Loucy (cell line): ENCODE results near the gene KRT80.

ENCODE experiments used
- H2AFZ ChIP-seq: fragments of 200-600 bp; sonication (generic); 2 replicates; pipeline ENCODE4 v1.6.0; 2016; ENCODE audit warnings: antibody characterized with exemption, mild to moderate bottlenecking, low read length, moderate library complexity
- H3F3A ChIP-seq: fragments of 200-600 bp; 2 replicates; pipeline ENCODE4 v1.6.0; 2016; ENCODE audit warnings: antibody characterized with exemption, low read depth, mild to moderate bottlenecking
- H3K27me3 ChIP-seq: fragments of 200-600 bp; sonication (generic); 2 replicates; pipeline ENCODE4 v1.6.1; 2014; ENCODE audit warnings: low read length, mild to moderate bottlenecking; ENCODE audit not compliant: insufficient read depth, poor library complexity, severe bottlenecking
- H3K36me3 ChIP-seq: fragments of 200-600 bp; sonication (generic); 2 replicates; pipeline ENCODE4 v1.6.1; 2016; ENCODE audit warnings: low read length; ENCODE audit not compliant: insufficient read depth
- H3K4me1 ChIP-seq: fragments of 200-600 bp; sonication (generic); 2 replicates; pipeline ENCODE4 v1.5.1; 2014; ENCODE audit warnings: low read length, mild to moderate bottlenecking; ENCODE audit not compliant: insufficient read depth, poor library complexity, severe bottlenecking
- H3K4me2 ChIP-seq: fragments of 200-600 bp; sonication (generic); 2 replicates; pipeline ENCODE4 v1.6.0; 2014; ENCODE audit warnings: antibody characterized with exemption, low read length, low read depth, mild to moderate bottlenecking; ENCODE audit not compliant: poor library complexity, severe bottlenecking
- H3K4me3 ChIP-seq: fragments of 200-600 bp; sonication (generic); 2 replicates; pipeline ENCODE4 v1.5.1; 2014; ENCODE audit warnings: low read length, mild to moderate bottlenecking, mixed read lengths; ENCODE audit not compliant: poor library complexity, severe bottlenecking
- H3K79me2 ChIP-seq: fragments of 200-600 bp; sonication (generic); 2 replicates; pipeline ENCODE4 v1.6.1; 2014; ENCODE audit warnings: low read length; ENCODE audit not compliant: insufficient read depth
- H3K9ac ChIP-seq: fragments of 200-600 bp; sonication (generic); 2 replicates; pipeline ENCODE4 v1.6.0; 2014; ENCODE audit warnings: mild to moderate bottlenecking, low read depth, low read length, moderate library complexity; ENCODE audit not compliant: poor library complexity, severe bottlenecking
- H3K9me2 ChIP-seq: fragments of 200-600 bp; sonication (generic); replicated peaks from 2 replicates; pipeline ENCODE4 v1.6.1; 2016; ENCODE audit warnings: low read depth, low read length, mixed read lengths
- H3K9me3 ChIP-seq: fragments of 200-600 bp; sonication (generic); 2 replicates; pipeline ENCODE4 v1.6.1; 2014; ENCODE audit warnings: mild to moderate bottlenecking, antibody characterized with exemption, low read length, low read depth; ENCODE audit not compliant: insufficient read depth
- H4K20me1 ChIP-seq: fragments of 200-600 bp; sonication (generic); 2 replicates; pipeline ENCODE4 v1.6.0; 2014; ENCODE audit warnings: antibody characterized with exemption, low read length, mild to moderate bottlenecking; ENCODE audit not compliant: insufficient read depth, poor library complexity, severe bottlenecking
- EZH2phosphoT487 ChIP-seq: fragments of 200-600 bp; IDR thresholded peaks from 2 replicates; pipeline ENCODE4 v1.6.1; 2018; ENCODE audit warnings: antibody characterized with exemption, mild to moderate bottlenecking, moderate library complexity, borderline replicate concordance
- TF ChIP-seq, protein P1 (sequence below): fragments of 200-600 bp; sonication (generic); conservative IDR thresholded peaks from 2 replicates; pipeline ENCODE4 v1.5.1; 2014; ENCODE audit warnings: mild to moderate bottlenecking, antibody characterized with exemption, low read length

KRT80 gene

DNA sequence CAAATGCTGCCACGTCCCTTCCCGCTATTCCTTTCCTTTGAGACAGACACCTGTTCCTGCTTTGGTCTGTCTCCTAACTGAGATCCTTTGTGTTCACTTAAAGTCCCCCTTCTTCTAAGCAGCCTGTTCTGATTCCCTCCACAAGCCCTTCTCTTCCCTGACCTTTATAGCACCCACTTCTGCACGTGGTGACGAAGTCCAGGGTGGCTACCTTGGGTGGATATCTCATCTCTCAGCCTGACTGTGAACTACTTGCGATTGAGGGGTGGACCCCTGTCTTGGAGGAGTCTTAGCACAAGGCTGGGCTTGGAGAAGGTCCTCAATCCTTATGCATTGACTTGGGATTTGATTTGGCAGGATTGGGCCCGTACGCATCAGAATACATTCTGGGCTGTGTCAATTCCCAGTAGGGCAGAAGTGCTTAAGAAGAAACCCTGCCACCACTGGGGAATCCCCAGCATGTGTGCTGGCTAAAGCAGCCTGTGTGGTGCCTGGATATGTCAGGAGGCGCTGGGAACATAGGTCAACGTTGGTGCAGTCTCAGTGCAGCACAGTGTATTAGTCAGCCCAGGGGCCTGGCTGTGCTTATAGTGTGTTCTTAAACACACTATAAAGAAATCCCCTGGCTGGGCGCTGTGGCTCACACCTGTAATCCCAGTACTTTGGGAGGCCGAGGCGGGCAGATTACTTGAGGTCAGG lies 23.6 kb downstream of the KRT80 start:
- no peak for TF ChIP-seq EZH2phosphoT487
- Histone ChIP-seq H3K4me2 (no peak overlapping the region), H3K27me3 (no peaks in the 10 kb centered on the region), H3K9me2 (no peaks in the 10 kb centered on the region), H3K79me2 (no peaks in the 10 kb centered on the region), H3K9me3 (no peaks in the 10 kb centered on the region), H2AFZ (no peak overlapping the region), H3K36me3 (no peaks in the 10 kb centered on the region), H3K4me1 (no peaks in the 10 kb centered on the region), H3K4me3 (no peak overlapping the region), H3K9ac (no peak overlapping the region), H4K20me1 (no peaks in the 10 kb centered on the region), H3F3A (no peaks in the 10 kb centered on the region)

DNA sequence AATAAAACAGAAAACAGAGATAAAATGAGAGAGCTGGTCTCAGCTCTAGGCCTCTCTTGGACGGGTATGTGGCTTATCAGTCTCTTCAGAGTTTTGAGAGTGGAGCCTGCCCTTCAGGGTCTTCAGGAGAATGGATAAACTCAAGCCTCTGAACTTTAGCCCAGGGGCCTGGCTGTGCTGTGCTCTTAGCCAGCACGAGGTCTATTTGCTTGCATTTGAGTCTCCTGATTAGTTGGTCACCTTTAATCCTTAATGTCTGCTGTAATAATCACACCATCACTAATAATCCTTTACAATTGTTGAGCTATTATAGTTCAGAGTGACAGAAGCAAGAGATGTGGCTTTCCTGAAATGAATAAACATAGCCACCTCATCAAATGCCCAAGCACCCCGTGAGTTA lies 24.3 kb downstream of the KRT80 start:
- no peaks in the 10 kb centered on the region for H3K9me3 ChIP-seq
- no peak for TF ChIP-seq EZH2phosphoT487
- TF ChIP-seq, protein P1, sequence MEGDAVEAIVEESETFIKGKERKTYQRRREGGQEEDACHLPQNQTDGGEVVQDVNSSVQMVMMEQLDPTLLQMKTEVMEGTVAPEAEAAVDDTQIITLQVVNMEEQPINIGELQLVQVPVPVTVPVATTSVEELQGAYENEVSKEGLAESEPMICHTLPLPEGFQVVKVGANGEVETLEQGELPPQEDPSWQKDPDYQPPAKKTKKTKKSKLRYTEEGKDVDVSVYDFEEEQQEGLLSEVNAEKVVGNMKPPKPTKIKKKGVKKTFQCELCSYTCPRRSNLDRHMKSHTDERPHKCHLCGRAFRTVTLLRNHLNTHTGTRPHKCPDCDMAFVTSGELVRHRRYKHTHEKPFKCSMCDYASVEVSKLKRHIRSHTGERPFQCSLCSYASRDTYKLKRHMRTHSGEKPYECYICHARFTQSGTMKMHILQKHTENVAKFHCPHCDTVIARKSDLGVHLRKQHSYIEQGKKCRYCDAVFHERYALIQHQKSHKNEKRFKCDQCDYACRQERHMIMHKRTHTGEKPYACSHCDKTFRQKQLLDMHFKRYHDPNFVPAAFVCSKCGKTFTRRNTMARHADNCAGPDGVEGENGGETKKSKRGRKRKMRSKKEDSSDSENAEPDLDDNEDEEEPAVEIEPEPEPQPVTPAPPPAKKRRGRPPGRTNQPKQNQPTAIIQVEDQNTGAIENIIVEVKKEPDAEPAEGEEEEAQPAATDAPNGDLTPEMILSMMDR: no peak
- H3F3A ChIP-seq: no peaks in the 10 kb centered on the region
- no peaks in the 10 kb centered on the region for H3K9me2 ChIP-seq
- H3K4me3 ChIP-seq: no peak overlapping the region
- no peaks in the 10 kb centered on the region for H3K4me1 ChIP-seq
- no peak overlapping the region for H2AFZ ChIP-seq
- H4K20me1 ChIP-seq: no peaks in the 10 kb centered on the region
- H3K36me3 ChIP-seq: no peaks in the 10 kb centered on the region
- H3K4me2 ChIP-seq: no peak overlapping the region
- H3K27me3 ChIP-seq: no peaks in the 10 kb centered on the region
- no peak overlapping the region for H3K9ac ChIP-seq
- H3K79me2 ChIP-seq: no peaks in the 10 kb centered on the region

DNA sequence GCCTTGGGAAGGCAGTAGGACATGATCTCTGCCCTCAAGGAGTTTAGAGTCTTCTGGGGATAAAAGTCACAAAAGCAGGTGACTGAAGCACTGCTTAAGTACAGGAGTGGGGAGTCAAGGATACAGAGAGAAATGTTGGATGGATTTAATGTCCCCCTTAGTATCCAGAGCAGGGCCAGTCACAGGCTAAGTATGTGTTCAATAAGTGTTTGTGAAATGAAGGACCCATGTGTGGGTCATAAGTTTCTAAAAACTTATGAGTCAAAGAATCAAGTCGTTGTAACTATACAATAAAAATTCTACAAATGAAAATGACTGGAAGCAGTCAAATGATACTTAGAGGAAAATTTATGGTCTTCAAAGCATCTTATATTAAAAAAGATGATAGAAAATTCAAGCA lies 25.1 kb downstream of the KRT80 start:
- H2AFZ ChIP-seq: no peak overlapping the region
- H3K4me1 ChIP-seq: no peaks in the 10 kb centered on the region
- no peaks in the 10 kb centered on the region for H3K36me3 ChIP-seq
- H3K9ac ChIP-seq: no peak overlapping the region
- H3K9me2 ChIP-seq: no peaks in the 10 kb centered on the region
- no peaks in the 10 kb centered on the region for H3K79me2 ChIP-seq
- H3K4me2 ChIP-seq: no peak overlapping the region
- no peak overlapping the region for H3K4me3 ChIP-seq
- H3F3A ChIP-seq: no peaks in the 10 kb centered on the region
- H3K27me3 ChIP-seq: no peaks in the 10 kb centered on the region
- TF ChIP-seq EZH2phosphoT487: no peak
- TF ChIP-seq, protein P1: no peak
- H3K9me3 ChIP-seq: no peaks in the 10 kb centered on the region
- no peaks in the 10 kb centered on the region for H4K20me1 ChIP-seq
